A673 (cell line): ENCODE measurements around the gene DSCAM.

Experiments
- CTCF ChIP-seq: fragments of 300-800, 200-600 bp; sonication (generic); conservative IDR thresholded peaks from 2 replicates; pipeline ENCODE4 v1.5.1; 2017; ENCODE audit warnings: low read depth, mild to moderate bottlenecking, antibody characterized with exemption, low read length, moderate library complexity, mixed read lengths
- EZH2 ChIP-seq: fragments of 200-600 bp; sonication (generic); IDR thresholded peaks from 2 replicates; pipeline ENCODE4 v1.6.1; 2017; ENCODE audit warnings: borderline replicate concordance, low read depth, mild to moderate bottlenecking, mixed read lengths, antibody characterized with exemption, low read length; ENCODE audit not compliant: poor library complexity, severe bottlenecking

DNA sequence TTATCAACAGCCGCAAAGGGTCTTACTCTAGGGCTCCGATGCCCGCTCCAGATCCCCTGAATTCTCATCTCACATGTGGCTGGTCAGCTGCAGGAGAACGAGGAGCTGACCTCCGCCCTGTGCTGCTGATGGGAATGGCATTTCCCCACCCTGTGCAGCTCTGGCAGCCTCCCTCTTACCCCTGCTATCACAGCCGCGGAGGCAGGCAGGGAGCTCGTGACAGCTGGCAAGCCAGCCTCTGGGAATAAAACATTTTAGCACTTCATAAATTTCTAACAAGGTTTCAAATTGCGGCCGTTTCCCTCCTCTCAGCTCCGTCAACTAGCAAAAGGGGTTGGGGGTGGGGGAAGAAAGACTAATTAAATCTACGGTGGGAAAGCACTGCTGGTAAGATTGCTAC is 81.1 kb downstream of the DSCAM start:
- TF ChIP-seq CTCF: no peak
- TF ChIP-seq EZH2: no peak
